Measurements from ENCODE around the gene HYAL3. TPM values are rescaled to one million over a fixed set of nuclear protein-coding genes. Genes with fewer than 3 reads are reported as not detected.
A peak's percentile ranks its signal among the peaks of the same experiment; 100 is the strongest.

HYAL3 gene
- total RNA-seq, 2 donors from 2014 or later, result 1.7 to 1.8 TPM

- intact Hi-C loops (cut with DNase I), result no loop called here
- DNase-seq (peak; percentile 80), ATAC-seq (peak in 1 of 2 donors; percentile 12)
Measured at GRCh38 chr3:50333744-50334328, 34.6 kb upstream of the HYAL3 start.

- DNase-seq (no peak), ATAC-seq (no peak)
- intact Hi-C loops (cut with DNase I), result no loop called here
Measured at GRCh38 chr3:50331364-50331907, 32.2 kb upstream of the HYAL3 start.

GRCh38 chr3:50330330-50330729, 31.1 kb upstream of the HYAL3 start:
- no peak for ATAC-seq
- no peak for DNase-seq
- intact Hi-C loops (cut with DNase I), result no loop called here

GRCh38 chr3:50327943-50328691, 28.9 kb upstream of the HYAL3 start, which contains the start of gene TUSC2:
TSS of gene TUSC2 (minus strand) at chr3:50328223. CDS start at chr3:50328099, 124 bp downstream.
- ATAC-seq (peak; percentile 84 to 93), DNase-seq (peak; percentile 98)
- intact Hi-C loops (cut with DNase I), result loop anchor here in 1 of 2 donors (5.0 to 10.0 kb wide), 2 partner anchors 56 to 93 kb away; partner anchors contain the start of gene GNAI2

- no peak for ATAC-seq
- DNase-seq, result no peak
- intact Hi-C loops (cut with DNase I), result loop anchor here in 1 of 2 donors (5.0 to 10.0 kb wide), 2 partner anchors 55 to 92 kb away; partner anchors contain the start of gene GNAI2
Measured at GRCh38 chr3:50327129-50327528, 27.9 kb upstream of the HYAL3 start.

- ATAC-seq, result no peak
- no peak for DNase-seq
- intact Hi-C loops (cut with DNase I), result loop anchor here in 1 of 2 donors (5.0 to 10.0 kb wide), 2 partner anchors 54 to 91 kb away; partner anchors contain the start of gene GNAI2
Measured at GRCh38 chr3:50326182-50326541, 27.0 kb upstream of the HYAL3 start.

- no peak for ATAC-seq
- intact Hi-C loops (cut with DNase I), result loop anchor here in 1 of 2 donors (5.0 to 10.0 kb wide), 2 partner anchors 53 to 91 kb away; partner anchors contain the start of gene GNAI2
- no peak for DNase-seq
Measured at GRCh38 chr3:50325497-50326181, 26.4 kb upstream of the HYAL3 start.

GRCh38 chr3:50325113-50325480, 25.9 kb upstream of the HYAL3 start:
- intact Hi-C loops (cut with DNase I), result loop anchor here in 1 of 2 donors (5.0 to 10.0 kb wide), 2 partner anchors 53 to 90 kb away; partner anchors contain the start of gene GNAI2
- DNase-seq, result no peak
- ATAC-seq, result no peak

- peak; percentile 86 for DNase-seq
- intact Hi-C loops (cut with DNase I), result loop anchor here in 1 of 2 donors (5.0 to 10.0 kb wide), 2 partner anchors 52 to 90 kb away; partner anchors contain the start of gene GNAI2
- peak in 1 of 2 donors; percentile 10 for ATAC-seq
Measured at GRCh38 chr3:50324351-50325112, 25.3 kb upstream of the HYAL3 start.

- peak in 1 of 2 donors; percentile 12 for ATAC-seq
- intact Hi-C loops (cut with DNase I), result loop anchor here in 1 of 2 donors (10.0 kb wide), 1 partner anchor 89 kb away; the partner anchor contains the start of gene GNAI2
- DNase-seq, result peak; percentile 85
Measured at GRCh38 chr3:50323614-50324199, 24.5 kb upstream of the HYAL3 start.

- intact Hi-C loops (cut with DNase I), result loop anchor here in 1 of 2 donors (10.0 kb wide), 1 partner anchor 88 kb away; the partner anchor contains the start of gene GNAI2
- ATAC-seq (peak in 1 of 2 donors; percentile 1), DNase-seq (peak; percentile 66)
Measured at GRCh38 chr3:50323092-50323600, 23.9 kb upstream of the HYAL3 start.

- ATAC-seq (peak; percentile 4 to 12), DNase-seq (peak; percentile 88)
- intact Hi-C loops (cut with DNase I), result loop anchor here in 1 of 2 donors (10.0 kb wide), 1 partner anchor 88 kb away; the partner anchor contains the start of gene GNAI2
Measured at GRCh38 chr3:50322386-50323091, 23.3 kb upstream of the HYAL3 start, which contains the start of gene HYAL2. TSS of gene HYAL2 (minus strand) at chr3:50322745. CDS start at chr3:50320489, 2,256 bp downstream.

GRCh38 chr3:50322115-50322385, 22.8 kb upstream of the HYAL3 start:
- DNase-seq (no peak), ATAC-seq (no peak)
- intact Hi-C loops (cut with DNase I), result loop anchor here in 1 of 2 donors (10.0 kb wide), 1 partner anchor 87 kb away; the partner anchor contains the start of gene GNAI2

GRCh38 chr3:50321336-50322114, 22.3 kb upstream of the HYAL3 start:
- intact Hi-C loops (cut with DNase I), result loop anchor here in 1 of 2 donors (10.0 kb wide), 1 partner anchor 87 kb away; the partner anchor contains the start of gene GNAI2
- DNase-seq (peak; percentile 93), ATAC-seq (peak; percentile 79 to 87)

GRCh38 chr3:50320853-50321335, 21.7 kb upstream of the HYAL3 start:
- DNase-seq (peak; percentile 85), ATAC-seq (peak; percentile 61 to 83)
- intact Hi-C loops (cut with DNase I), result loop anchor here in 1 of 2 donors (10.0 kb wide), 1 partner anchor 86 kb away; the partner anchor contains the start of gene GNAI2
